Cerebellar nuclear complex (tissue), 1 donor: ENCODE measurements around the gene ARHGAP35.
"Not testable (repeated sequence)": the region's sequence is repeated elsewhere in the genome, so short reads cannot be mapped to it uniquely, and the experiment has no call there.

Source experiments
- DNase-seq, 2 experiments: peaks; one replicate each; lab custom pipeline; 2025; lab: John Stamatoyannopoulos, UW

Gene ARHGAP35

DNA sequence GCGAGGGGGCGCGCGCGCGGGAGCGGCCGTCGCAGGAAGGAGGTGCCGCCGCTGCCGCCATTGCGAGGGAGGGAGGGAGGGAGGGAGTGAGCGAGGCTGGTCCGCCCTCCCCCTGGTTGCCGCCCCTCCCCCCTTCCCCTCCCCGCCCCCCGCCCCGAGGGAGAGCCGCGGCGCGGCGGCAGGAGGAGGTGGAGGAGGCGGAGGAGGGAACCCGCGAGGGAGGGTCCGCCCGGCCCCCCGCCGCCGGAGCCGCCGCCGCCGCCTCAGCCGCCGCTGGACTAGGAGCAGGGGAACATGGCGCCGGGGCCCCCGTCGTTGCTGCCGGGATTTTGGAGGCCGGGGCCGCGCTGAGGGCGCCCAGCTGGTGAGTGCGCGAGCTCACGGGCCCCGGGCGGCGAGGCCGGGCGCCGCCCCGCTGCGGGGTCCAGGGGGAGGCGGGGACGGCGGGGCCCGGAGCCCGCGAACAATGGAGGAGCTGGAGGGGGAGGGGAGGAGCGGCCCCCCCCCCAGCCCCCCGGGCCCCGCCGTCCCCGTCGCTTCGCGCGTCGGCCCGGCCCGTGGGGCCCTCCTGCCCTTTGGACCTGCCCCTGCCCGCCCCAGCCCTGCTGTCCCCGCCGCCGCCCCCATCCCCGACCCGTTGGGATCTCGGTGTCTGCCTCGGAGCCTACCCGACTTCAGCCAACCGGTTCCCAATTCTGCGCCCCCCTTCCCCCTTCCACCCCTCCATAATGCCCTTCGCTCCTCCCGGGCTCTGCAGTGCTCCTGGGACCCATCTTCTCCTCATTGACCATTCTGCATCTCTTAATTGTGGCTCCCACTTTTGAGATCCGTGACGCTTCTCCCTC is at the start of gene ARHGAP35:
TSS of gene ARHGAP35 (plus strand) at position 152 of the 845 bp plus-strand sequence. CDS start 57,679 bp downstream, outside the sequence.
- DNase-seq: no peak

DNA sequence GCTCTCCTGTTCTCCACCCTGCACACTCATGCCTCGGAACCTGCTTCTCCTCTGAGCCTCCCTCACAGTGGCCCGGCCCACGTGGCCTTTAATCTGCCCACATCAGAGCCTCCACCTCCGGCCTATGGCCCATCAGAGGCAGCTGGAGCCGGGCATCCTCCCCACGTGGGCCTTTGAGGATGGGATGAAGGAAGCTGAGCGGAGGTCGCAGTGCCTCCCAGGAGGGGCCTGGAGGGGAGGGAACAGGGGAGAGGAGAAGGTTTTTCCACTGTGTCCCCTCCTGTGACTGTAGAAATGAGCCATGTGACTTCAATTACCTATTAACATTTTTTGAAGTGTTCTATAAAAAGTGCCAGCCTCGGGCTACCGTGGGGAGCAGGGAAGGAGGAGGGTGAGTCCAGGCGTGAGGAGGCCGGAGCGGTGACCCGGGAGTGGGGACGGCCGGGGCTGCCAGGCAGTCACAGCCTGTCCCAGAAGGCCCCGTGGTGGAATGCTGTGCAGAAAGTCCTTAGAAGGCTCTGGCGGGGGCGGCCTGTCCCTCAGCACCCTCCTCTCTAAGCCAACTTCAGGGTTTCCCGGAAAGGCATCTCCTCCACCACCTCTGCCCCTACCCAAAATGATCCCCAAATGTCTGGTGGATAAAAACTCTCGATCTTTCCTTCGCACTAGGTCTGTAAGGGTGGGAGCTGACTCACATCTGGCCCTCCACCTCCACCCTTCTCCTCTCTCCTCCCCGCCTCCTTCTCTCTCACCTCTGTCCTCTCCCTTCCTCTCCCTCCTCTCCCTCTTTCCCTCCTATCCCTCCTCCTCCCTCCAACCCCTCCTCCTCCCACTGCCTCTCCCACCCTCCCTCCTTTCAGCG is 47.6 kb upstream of the ARHGAP35 start:
- DNase-seq: no peak

DNA sequence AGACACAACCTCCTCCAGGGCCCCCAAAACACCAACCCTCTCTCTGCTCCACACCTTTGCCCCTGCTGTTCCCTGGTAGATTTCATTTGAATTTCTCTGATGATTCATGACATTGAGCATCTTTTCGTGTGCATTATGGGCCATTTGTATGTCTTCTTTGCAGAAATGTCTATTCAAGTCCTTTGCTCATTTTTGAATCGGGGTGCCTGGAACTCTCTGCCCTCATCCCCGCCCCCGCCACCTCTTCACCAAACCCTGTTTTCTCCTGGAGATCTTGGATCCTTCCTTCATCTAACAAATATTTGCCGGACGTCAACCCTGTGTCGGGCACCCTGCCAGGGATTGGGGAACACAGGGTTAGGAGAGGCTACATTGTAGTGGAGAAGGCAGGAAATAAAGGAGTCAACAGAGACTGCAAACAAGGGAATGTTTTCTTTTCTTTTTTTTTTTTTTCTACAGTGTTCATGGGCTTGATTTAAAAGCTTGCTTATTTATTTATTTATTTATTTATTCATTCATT is 46.9 kb upstream of the ARHGAP35 start:
- DNase-seq: no peak

DNA sequence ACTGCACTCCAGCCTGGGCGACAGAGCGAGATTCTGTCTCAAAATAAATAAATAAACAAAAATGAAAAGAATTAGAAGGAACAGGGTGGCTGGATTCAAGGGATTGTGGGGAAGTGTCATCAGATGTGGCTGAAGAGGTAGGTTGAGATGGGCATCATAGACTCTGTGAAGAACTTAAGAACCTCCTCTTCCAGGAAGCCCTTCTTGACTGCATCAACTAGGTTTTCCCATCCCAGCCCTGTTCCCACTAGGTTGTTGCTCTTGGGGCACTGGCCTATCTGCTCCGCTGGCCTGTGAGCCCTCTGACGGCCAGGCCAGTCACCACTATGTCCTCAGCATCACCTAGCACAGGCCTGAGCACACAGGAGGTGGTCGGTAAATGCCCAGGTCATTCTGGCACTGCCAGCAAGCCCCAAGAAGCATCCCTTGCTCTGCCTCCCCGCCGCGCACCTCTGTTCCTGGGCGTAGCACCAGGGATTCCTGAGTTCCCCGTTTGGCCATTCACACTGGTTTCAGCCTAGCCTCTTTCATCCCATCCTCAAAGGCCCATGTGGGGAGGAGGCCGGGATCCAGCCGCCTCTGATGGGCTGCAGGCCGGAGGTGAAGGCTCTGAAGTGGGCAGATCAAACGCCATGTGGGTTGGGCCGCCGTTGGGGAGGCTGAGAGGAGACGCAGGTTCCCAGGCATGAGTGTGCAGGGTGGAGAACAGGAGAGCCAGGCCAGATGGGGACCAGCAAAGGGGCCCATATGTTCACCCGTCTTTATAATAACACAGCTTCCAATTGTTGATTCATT is 44.8 kb upstream of the ARHGAP35 start:
- no peak for DNase-seq

DNA sequence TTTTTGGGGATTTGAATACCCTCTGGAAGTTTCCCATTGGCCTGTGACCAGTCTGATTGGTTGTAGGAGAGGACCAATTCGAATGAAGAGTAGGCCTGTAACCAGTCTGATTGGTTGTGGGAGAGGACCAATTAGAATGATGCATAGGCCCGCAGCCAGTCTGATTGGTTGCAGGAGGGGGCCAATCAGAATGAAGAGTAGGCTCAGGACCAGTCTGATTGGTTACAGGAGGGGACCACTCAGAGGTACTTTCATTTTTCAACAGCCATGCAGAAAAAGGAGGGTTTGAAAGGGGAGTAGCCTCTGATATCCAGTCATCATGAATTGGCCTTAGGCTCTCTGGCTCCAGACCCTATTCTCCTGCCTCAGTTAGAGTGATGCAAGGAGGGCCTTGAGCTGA is 42.0 kb upstream of the ARHGAP35 start:
- no peak for DNase-seq

DNA sequence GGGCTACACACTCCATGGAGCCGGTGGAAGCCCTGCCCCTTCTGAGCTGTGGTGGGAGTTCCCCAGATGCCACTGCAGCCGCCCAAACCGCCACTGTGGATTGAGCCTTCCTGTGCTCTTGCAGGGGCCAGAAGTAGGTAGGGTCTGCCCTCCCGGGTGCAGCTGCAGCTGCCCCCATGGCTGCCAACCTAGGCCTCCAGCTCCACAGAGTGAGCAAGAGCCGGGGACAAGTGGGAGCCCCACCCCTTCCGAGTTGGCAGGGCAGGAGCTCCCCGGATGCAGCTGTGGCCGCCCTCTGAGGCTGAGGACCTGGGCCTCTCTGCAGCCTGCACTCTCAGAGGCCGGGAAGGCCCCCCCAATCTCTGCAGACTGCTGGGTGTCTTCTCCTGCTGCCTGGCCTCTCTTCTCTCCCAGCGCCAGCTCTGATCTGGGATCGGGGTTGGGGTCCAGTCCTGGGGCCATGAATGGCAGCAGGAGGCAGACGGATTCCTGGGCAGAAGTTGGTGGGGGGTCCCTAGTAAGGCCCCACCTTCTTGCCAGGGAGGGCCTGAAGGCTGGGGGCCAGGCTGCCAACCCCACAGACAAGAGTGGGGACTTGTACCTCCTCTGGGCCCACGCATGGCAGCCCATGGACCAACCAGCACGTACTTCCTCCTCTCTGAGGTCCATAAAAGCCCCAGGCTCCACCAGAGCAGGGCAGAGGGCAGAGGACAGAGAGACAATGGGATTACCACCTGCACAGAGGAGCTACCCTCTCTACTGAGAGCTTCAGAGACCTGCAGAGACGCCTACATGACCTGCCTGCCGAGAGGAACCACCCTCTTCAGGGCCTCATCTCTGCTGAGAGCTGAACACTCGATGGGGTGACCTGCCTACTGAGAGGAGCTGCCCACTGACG is 39.0 kb upstream of the ARHGAP35 start:
- DNase-seq: no peak

DNA sequence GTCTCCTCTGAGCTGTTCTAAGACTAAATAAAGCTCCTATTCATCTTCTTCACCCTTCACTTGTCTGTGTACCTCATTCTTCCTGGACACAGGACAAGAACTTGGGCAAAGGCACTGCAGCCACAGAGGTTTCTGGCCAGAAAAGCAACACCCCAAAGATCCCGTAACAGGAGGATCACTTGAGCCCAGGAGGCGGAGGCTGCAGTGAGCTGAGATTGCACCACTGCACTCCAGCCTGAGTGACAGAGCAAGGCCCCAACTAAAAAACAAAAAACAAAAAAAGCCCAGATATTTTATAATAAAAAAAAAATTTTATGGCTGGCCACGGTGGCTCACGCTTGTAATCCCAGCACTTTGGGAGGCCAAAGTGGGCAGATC is 38.4 kb upstream of the ARHGAP35 start:
- not testable (repeated sequence) for DNase-seq

DNA sequence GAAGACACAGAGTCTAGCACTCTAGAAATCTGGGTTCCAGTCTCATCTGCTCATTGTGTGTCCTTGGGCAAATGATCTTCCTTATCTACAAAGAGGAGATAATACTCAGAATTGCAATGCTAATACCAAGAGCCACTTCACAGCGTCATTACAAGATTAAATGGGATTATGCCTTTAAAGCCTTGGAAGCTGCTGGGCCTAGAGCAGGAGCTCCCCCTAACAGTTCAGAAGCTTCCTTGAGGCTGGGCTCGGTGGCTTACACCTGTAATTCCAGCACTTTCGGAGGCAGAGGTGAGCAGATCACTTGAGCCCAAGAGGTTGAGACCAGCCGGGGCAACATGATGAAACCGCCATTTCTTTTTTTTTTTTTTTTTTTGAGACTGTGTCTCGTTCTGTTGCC is 37.7 kb upstream of the ARHGAP35 start:
- no peak for DNase-seq

DNA sequence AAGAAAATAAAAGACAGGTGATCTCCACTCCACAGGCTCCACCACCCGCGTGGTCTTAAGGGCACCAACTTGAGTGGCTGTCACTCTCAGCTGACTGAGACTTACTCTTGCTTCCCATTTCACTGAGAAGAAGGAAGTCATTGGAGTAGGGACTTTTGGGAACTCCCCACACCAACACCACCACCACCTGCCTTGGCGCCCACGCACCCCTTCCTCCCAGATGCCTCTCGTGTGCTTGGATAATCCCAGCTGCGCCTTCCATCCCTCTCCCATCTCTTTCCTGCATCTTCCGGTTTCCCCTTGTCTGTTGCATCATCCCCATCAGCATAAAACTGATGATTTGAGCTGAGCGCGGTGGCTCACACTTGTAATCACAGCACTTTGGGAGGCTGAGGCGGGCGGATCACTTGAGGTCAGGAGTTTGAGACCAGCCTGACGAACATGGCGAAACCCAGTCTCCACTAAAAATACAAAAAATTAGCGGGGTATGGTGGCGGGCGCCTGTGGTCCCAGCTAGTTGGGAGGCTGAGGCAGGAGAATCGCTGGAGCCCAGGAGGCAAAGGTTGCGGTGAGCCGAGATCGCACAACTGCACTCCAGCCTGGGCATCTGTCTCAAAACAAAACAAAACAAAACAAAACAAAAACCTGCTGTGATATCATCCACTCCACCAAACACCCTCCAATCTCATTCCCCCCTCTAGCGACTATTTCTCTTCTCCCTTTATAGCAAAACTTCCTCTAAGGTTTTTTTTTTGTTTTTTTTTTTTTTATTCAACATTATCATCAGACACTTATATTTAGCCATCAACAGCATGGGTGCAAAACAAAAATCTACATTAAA is 35.7 kb upstream of the ARHGAP35 start:
- DNase-seq: no peak

DNA sequence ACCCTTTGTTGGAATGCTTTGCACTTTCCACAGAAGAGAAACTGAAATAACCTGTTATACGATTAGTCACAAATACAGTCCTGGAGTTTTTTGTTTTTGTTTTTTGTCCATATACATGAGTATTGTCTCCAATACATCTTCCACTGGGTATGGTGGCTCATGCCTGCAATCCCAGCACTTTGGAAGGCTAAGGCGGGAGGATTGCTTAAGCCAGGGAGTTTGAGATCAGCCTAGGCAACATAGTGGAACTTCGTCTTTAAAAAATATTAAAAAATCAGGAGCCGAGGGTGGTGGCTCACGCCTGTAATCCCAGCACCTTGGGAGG is 35.1 kb upstream of the ARHGAP35 start:
- no peak for DNase-seq

DNA sequence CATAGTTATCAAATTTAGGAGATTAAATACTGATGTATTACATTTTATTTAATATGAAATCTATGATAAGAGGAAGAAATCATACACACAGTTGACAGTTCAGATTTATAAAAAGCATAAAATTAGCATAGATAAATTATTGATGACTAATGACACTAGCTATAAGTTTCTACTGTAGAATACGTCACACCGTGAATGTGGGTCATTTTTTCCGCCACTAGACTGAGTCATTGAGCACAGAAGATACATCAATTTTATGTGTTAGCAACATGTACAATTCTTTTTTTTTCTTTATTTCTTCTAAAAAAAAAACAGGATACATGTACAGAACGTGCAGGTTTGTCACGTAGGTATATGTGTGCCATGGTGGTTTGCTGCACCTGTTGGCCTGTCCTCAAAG is 32.3 kb upstream of the ARHGAP35 start:
- no peak for DNase-seq

DNA sequence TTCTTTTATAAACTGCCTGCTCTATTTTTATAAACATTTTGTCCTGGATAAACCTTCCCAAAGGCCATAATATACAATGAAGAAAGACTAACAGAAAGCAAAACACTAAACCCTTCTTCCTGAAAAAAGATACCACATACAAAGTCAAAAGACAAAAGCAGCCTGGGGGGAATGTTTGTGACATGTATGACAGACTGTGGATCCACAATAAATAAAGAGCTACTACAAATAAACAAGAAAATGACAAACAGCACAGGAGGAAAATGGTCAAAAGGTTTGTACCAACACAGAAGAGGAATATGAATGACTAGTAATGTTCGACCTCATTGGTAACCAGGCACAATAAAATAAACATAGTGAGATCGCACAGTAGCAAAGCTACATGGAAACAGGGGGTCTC is 29.9 kb upstream of the ARHGAP35 start:
- DNase-seq: no peak

DNA sequence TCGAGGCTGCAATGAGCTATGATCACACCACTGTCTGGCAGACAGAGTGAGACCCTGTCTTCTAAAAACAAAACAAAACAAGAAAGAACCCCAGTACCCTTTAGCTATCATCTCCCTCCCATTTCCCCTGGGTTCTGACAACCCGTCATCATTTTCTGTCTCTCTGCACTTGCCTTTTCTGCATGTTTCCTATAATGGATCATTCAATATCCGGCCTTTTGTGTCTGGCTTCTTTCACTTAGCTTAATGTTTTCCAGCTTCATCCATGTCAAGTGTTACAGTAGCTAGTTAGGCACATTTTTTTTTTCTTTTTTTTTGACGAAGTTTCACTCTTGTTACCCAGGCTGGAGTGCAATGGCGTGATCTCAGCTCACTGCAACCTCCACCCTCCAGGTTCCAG is 26.7 kb upstream of the ARHGAP35 start:
- DNase-seq: no peak

DNA sequence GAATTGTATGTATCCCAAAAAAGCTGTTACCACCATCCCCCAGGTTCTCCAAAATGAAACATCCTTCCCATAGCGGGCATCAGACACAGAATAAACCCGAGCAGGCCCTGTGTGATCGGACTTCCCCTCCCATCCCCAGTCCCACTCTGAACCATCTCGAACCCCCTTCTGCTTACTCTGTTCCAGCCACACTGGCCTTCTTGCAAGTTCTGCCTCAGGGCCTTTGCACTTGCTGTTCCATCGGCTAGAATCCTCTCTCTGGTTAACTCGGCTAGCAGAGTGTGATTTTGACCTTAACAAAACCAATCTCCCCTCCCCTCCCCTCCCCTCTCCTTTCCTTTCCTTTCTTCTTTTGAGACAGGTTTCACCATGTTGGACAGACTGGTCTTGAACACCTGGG is 25.8 kb upstream of the ARHGAP35 start:
- DNase-seq: no peak

DNA sequence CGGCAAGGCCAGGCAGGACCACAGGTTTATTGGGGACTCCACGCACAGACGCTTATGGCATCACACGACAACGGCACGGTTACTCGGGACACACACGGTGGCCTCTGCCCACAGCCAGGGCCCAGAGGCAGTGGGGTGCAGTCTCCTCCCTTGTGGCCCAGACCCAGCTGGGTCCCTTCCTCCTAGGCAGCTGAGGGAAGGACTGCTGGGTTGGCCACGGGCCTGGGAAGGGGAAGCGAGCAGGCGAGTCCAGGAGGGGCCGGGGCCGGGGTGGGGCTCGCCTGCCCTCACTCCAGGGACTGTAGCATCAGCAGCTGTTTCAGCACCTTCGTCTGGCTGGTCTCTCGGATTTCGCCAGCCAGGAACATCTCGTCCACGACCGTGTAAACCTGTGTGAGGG is 22.6 kb upstream of the ARHGAP35 start:
- DNase-seq: no peak

DNA sequence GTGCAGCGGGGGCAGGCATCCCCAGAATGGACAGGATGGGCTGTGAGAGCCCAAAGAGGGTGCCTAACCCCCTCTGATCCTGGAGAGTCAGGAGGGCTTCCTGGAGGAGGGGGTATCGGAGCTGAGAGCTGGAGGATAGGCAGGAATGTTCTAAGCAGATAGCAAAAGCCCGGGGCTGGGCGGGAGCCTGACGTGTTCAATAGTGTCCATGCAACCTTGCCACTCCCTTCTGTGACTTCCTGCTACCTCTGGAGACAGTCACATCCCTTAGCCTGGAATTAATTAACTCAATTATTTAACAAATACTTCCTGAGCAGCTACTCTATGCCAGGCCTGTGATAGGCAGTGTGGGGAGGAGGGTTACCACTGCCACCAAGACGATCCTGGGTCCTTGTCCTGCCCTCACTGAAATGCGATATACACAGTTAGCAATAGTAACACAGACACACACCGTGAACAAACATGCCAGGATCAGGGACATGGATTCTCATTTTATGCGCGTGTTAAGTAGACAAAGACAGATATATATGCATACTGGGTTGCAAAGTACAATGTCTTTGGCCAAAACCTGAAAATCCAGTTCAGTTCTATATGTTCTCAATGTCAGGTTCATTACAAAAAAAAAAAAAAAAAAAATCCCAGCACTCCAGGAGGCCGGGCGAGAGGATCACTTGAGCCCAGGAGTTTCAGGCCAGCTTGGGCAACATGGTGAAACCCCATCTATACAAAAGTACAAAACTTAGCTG is 20.9 kb upstream of the ARHGAP35 start:
- DNase-seq: no peak

DNA sequence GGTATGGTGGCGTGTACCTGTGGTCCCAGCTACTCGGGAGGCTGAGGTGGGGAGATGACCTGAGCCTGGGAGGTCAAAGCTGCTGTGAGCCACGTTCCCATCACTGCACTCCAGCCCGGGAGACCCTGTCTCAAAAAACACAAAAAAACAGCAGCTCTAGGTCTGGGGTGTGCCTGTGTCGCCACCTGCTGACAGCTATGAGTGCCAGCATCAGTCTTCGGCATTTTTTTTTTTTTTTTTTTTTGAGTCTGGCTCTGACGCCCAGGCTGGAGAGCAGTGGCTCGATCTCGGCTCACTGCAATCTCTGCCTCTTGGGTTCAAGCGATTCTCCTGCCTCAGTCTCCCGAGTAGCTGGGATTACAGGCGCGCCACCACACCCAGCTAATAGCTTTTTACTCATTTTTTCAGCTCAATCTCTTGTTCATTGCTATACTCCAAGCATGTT is 20.3 kb upstream of the ARHGAP35 start:
- peak in 1 of 2 experiments; percentile 2 for DNase-seq

DNA sequence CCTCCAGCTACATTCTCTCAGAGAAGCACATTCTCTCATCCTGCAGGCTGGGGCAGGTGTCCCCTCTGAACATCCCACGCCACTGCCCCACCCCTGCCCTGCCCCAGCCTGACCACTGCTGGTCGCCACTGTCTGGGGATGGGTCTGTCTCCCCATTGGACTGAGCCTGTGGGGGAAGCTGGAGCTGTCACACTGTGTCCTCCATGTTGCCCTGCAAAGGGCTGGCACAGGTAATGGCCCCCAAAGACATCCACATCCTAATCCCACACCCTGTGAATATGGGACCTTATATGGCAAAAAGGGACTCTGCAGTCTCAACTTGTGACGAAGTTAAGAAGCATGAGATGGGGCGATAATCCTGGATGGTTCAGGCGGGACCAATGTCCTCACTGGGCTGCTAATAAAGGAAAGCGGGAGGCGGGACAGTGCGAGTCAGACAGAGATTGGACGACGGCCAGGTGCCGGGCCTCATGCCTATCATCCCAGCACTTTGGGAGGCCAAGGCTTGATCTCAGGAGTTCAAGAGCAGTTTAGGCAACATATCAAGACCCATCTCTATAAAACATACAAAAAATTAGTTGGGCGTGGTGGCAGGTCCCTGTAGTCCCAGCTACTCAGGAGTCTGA is 19.2 kb upstream of the ARHGAP35 start:
- no peak for DNase-seq

DNA sequence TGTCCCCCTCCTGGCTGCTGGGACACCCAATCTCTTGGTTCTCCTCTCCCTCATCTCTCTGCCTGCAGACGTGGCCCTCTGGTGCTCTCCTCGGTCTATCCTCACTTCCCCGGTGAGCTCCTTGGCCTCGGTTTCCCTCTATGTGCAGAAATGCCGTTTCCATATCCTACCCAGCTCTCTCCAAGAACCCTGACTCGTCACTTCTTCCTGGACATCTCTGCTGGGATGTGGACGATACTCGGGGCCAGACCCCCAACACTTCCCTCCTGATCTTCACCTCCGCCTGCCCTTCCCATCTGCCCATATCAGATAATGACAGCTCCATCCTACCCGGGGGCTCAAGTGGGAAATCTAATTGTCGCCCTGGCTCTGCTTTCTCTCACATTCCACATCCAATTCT is 18.0 kb upstream of the ARHGAP35 start:
- no peak for DNase-seq
